NCI-H128 (cell line): ENCODE measurements around the gene PNKP.

Experiments used
- DNase-seq: peaks from one replicate; lab custom pipeline; 2025; ENCODE audit not compliant: unreplicated experiment; lab: John Stamatoyannopoulos, UW

The PNKP gene

GRCh38 chr19:49876422-49877019 is 9.1 kb upstream of the PNKP start:
- DNase-seq, result peak; percentile 96

- peak; percentile 41 for DNase-seq
Measured at GRCh38 chr19:49875857-49876421, 8.6 kb upstream of the PNKP start.

GRCh38 chr19:49875177-49875576 is 7.8 kb upstream of the PNKP start:
- no peak for DNase-seq

- DNase-seq, result no peak
Measured at GRCh38 chr19:49874503-49875157, 7.3 kb upstream of the PNKP start.

- DNase-seq, result no peak
Measured at GRCh38 chr19:49873834-49874233, 6.5 kb upstream of the PNKP start.

GRCh38 chr19:49873129-49873521 is 5.7 kb upstream of the PNKP start:
- DNase-seq, result no peak

GRCh38 chr19:49872245-49873128 is 5.1 kb upstream of the PNKP start:
- no peak for DNase-seq

- no peak for DNase-seq
Measured at GRCh38 chr19:49871349-49871985, 4.1 kb upstream of the PNKP start.

GRCh38 chr19:49870309-49870901 is 3.0 kb upstream of the PNKP start:
- no peak for DNase-seq

- DNase-seq, result peak; percentile 99
Measured at GRCh38 chr19:49869484-49870308, 2.3 kb upstream of the PNKP start.

- DNase-seq, result no peak
Measured at GRCh38 chr19:49869009-49869483, 1.7 kb upstream of the PNKP start.

GRCh38 chr19:49864890-49865289 is 2.5 kb downstream of the PNKP start:
- no peak for DNase-seq

- DNase-seq, result no peak
Measured at GRCh38 chr19:49863935-49864320, 3.4 kb downstream of the PNKP start.

- no peak for DNase-seq
Measured at GRCh38 chr19:49863254-49863934, 4.0 kb downstream of the PNKP start.

- DNase-seq, result no peak
Measured at GRCh38 chr19:49862391-49863253, 4.8 kb downstream of the PNKP start.

- DNase-seq, result no peak
Measured at GRCh38 chr19:49861541-49862378, 5.6 kb downstream of the PNKP start.

- no peak for DNase-seq
Measured at GRCh38 chr19:49861107-49861506, 6.3 kb downstream of the PNKP start.
